HG03469 (cell line): Measurements from ENCODE around the gene PIEZO2.

Experiments used
- ATAC-seq: cut with Tn5 transposase; IDR thresholded peaks from one replicate; pipeline ENCODE4 v1.9.1; 2021; ENCODE audit warnings: mild to moderate bottlenecking, moderate library complexity, moderate number of reproducible peaks; ENCODE audit not compliant: unreplicated experiment

Gene PIEZO2

GRCh38 chr18:11034884-11035283, 114.5 kb downstream of the PIEZO2 start:
- no peak for ATAC-seq

- no peak for ATAC-seq
These were observed 115.9 kb downstream of the PIEZO2 start for GRCh38 chr18:11033503-11033902.

DNA sequence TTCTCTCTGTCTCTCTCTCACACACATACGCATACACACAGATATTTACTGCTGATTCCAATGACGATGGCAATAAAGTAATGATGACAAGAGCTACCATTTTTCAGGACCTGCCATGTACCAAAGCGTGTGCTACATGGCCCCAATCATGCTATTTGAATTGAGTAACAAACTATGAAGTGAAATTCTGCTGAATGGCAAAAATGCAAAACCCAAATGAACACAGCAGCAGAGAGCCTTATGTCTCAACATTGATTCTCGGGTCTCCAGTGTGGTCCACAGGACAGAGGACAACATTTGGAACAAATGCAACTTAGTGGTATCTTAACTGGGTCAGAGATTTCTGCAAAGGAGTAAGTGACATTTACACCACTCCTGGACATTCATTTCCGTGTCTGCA, 117.4 kb downstream of the PIEZO2 start:
- ATAC-seq, result no peak

DNA sequence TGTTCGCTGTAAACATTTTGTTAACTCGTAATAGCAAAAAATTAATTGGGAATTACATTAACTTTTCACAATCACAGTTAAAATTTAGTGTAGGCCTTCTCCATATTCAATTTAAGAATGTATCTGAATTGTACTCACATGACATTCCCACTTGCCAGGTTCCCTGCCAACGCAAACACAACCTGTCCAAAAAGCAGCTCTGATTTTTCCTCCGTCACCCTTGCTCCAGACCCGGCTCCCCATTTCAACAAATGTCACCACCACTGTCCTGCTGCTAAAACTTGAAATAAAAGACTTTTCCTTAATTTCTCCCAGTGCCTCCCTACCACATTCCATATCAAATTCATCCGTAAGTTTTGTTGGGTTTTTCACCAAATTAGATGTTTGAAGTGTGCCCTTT, 120.3 kb downstream of the PIEZO2 start:
- no peak for ATAC-seq

DNA sequence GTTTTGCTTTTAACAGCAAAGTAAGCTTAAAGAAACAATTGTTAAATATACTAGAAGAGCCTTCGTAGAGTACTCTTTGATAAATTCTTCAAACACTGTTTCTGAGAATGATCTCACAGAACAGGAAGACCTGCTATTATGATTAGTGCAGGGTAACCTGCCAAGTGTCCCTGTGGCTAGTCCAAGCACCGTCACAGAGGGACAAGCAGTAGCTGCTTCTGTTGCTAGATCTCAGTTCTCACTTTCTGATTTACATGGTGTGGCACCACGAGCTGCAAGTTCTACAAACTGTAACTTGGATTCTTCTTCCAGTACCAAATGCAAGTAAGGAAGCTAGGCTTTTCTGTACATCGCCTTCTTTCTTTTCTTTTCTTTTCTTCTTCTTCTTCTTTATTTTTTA, 121.5 kb downstream of the PIEZO2 start:
- ATAC-seq, result no peak

- no peak for ATAC-seq
These were observed 123.7 kb downstream of the PIEZO2 start for GRCh38 chr18:11025671-11026070.

GRCh38 chr18:11024928-11025669, 124.3 kb downstream of the PIEZO2 start:
- ATAC-seq, result no peak

GRCh38 chr18:11021477-11021876, 127.9 kb downstream of the PIEZO2 start:
- ATAC-seq, result no peak

DNA sequence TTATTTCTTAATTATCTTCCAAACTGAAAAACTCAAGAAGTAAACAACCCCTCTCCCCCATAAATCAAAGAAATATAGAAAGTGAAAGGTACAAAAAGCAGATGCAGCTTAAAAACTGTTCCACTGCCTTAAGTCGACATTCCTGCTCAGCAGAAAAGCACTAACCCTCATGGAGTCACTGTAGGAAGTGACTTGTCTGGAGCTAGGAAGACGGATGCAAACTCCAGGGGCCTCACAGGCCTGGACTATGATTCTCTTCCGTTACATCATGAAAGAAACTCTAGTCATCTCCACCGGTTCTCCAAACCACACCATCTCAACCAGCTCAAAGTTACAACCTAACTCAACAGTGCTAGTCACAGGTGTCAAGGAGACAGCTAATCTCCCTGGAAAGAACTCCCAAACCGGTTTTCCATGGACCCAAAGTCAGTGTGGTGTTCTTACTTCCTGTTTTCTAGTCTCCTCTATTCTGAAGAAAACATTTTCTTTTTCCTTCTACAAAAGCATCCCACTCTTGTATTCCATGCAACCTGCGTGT, 128.4 kb downstream of the PIEZO2 start:
- ATAC-seq, result no peak

DNA sequence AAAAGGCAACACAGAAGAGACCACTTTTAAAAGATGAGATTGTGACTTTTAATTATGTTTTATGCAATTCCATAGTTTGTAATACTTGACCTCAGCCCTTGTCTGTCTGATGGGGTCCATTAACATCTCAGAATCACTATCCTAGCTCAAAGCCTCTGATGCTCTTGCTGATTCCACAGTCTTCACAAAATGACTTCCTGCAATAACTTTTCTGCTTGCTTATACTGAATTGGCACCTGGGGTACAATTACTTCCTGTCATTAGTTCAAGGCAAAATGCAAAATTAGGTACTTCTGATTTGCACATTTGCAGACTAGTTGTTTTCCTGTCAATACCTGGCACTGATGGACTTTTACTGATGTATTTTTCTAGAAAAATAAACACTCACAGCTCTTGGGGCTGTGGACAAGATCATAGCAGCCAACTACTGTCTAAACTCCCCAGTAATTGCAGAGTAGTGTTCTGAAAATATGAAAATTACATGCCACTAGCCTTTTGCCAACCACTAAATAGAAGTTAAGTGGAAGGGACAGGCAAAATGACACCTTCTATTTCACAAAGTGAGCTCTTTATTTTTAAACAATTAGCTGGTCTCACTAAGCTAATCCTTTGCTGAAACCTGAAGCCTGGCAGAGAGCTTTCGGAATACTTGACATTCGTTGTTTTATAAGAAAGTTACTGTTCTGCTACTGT, 129.1 kb downstream of the PIEZO2 start:
- ATAC-seq, result no peak

DNA sequence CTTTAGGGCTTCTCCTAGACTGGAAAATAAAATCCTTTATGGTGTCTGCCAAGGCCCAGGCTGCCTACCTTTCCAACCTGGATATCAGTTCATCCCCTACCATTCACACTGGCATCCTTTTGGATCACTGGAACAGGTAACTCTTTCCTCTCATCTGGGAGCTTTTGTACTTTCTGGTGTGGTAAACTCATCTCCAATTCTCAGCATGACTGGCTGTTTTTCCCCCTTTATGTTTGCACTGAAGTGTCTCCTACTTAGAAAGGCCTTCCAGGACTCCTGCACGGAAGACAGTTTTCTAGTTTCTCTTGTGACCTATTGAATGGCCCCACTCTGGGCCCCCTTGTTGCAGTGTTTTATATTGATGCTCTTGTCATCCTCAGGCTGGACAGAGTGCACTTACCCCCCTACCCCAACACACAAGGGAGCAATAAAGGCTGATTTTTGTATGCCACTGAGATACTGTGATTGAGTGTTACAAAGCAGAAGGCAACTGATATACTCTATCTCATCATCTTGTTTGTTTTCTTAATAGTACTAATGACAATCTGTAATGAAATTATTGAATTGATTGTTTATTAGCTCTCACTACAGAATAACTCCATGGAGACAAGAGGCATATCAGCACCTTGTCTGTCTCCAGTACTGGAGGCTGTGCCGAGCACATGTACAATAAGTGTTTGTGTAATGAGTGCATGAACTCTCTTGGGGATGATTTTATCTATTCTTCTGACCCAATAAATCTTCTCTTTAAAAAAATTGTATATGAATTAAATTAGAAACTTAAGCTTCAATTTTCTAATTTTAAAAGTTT, 129.9 kb downstream of the PIEZO2 start:
- no peak for ATAC-seq

GRCh38 chr18:11009869-11010268, 139.5 kb downstream of the PIEZO2 start:
- ATAC-seq, result no peak

GRCh38 chr18:11009147-11009546, 140.2 kb downstream of the PIEZO2 start:
- no peak for ATAC-seq

DNA sequence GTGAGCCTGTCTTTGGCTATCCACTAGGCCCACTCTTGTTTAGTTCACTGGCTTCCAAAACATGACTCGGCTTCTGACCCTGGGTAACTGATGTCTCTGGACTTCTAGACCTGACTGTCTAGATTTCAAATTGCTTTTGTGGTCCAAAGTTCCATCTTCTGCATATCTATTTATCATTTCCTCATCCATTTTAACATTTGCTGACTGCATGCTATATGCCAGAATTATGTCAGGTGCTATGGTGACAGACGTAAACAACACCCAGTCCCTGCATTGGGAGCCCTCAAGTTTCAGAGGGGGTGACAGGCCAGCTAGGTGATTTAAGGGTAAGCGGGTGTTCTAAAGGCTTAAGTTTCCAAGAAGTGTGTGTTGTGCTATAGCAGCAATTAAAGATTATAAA, 140.9 kb downstream of the PIEZO2 start:
- ATAC-seq, result no peak

- no peak for ATAC-seq
These were observed 143.8 kb downstream of the PIEZO2 start for GRCh38 chr18:11005528-11005927.

- no peak for ATAC-seq
These were observed 144.4 kb downstream of the PIEZO2 start for GRCh38 chr18:11004951-11005350.

DNA sequence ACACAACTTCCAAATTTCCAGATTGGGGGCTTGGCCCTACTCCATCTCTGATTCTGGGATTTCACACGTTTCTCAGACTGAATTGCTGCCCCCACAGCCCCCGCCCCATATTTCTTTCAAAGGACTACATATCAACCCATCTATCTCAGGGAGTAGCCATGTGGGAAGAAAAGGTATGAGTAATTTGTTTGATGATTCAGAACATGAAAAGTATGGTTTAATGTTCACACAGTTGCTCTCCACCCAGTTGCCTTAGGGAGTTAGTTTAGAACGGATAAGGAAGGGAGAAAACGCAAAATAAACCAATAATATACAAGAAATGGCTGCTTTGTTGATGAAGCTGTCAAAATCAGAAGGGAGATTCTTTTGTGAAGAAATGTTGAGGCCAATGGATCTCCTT, 145.1 kb downstream of the PIEZO2 start:
- no peak for ATAC-seq

GRCh38 chr18:11002796-11003195, 146.6 kb downstream of the PIEZO2 start:
- no peak for ATAC-seq

DNA sequence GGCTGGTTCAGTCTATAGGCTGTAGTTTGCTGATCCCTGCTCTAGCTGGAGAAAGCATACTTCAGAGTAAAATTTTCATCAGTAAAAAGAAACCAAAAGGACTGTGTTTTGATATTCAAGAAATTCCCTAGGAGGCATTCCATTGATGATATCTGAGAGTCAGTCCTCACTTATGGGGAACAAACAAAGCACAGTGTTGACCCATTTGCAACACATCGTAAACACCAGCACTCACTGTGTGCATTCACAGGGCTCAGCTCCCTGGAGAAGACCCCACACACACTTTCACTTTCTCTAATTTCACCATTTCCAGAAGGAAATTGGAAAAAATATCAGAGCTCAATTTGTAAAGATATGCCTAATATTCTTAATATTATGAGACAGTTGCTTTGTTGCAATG, 147.1 kb downstream of the PIEZO2 start:
- no peak for ATAC-seq

DNA sequence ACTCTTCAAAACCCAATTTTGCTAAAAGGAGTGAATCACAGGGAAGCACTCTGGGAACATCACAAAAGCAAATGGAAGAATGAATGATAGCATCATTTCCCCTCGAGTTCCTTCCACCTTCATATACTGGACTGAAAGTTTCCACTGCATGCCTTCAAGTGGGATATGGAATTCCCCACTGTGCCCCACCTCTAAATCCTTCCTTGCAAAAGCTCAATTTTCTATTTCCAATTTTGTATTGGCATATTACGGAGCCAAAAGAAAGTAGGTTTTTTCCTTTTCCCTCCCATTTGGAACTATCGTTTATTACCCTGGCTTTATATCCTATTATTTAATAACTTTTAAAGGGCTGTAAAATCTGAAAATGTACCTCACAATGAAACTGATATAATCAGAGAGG, 149.3 kb downstream of the PIEZO2 start:
- ATAC-seq, result no peak

GRCh38 chr18:10997885-10998284, 151.5 kb downstream of the PIEZO2 start:
- no peak for ATAC-seq
